Mucosa of gallbladder (tissue), 1 donor: ENCODE data around the gene AOX1. TPM values are rescaled to one million over a fixed set of nuclear protein-coding genes. Genes with fewer than 3 reads are reported as not detected.
A peak's percentile ranks its signal among the peaks of the same experiment; 100 is the strongest.
"Not testable (repeated sequence)": the region's sequence is repeated elsewhere in the genome, so short reads cannot be mapped to it uniquely, and the experiment has no call there.

Source experiments
- DNase-seq: peaks from one replicate; pipeline ENCODE4 v3.0.0-alpha.2; 2020; ENCODE audit warnings: low spot score
- total RNA-seq: library from RNA; stranded (reverse); gene quantifications from one replicate; pipeline ENCODE4 v1.2.1, GENCODE V29; 2021
- donor health status: DM: no; HTN: no; CAD: no.

The AOX1 gene
- total RNA-seq, 1 donor from 2014 or later: 119 TPM

DNA sequence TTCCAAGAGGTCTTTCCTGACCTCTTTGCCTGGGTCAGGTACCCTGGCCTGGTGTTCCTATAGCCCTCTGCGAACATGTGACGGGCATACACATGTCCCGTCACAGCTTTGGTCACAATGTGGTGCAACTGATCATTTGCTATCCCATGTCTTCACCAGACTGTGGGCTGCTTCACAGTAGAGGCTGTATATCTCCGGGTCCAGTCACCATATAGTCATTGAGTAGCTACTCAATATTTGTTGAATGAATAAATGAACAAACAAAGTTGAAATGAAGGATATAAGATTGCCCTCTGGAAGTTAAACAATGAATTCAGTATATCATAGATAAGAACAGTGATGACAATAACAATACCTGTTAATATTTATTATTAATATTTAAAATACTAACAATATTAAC lies 16.8 kb downstream of the AOX1 start:
- DNase-seq: no peak

DNA sequence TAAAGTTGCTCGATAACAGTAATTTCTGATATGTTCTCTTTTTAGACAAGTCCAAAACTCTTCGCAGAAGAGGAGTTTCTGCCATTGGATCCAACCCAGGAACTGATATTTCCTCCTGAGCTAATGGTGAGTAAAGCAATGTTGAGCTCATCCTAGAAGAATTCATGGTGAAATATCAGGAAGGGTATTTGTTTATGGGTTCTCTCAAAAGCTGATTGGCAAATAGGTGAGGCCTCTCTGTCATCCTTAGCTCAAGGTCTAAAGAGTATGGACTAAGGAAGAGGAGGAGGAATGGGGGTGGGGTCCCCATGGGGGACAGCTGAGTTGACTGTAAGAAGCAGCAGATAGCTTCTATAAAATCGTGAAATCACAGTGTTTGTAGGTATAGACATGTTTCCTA lies 18.2 kb downstream of the AOX1 start:
- no peak for DNase-seq

DNA sequence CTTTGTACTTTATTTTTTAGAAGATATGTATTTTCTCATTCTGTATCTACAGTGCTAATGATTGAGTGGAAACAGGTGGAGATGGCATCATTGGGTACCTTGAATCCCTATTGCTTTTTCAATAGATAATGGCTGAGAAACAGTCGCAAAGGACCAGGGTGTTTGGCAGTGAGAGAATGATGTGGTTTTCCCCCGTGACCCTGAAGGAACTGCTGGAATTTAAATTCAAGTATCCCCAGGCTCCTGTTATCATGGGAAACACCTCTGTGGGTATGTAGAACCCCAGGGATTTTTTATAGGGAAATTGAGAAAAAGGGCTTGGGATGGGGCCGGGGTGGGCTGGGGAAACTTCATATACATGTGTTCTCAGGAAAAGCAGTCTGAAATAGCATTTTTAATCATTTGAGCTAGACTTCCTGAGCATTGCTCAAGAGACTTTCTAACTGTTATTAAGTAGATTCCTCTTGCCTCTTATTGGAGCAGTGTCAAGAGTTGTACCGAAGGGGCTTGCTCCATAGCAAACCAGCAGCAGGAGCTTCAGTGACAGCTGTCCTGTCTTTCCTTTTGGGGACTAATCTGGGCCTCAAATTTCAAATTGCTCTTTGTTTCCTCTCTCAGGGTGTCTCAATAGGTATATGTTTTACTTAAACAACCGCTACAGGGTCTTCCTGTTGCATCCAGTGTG lies 18.9 kb downstream of the AOX1 start:
- DNase-seq: no peak

DNA sequence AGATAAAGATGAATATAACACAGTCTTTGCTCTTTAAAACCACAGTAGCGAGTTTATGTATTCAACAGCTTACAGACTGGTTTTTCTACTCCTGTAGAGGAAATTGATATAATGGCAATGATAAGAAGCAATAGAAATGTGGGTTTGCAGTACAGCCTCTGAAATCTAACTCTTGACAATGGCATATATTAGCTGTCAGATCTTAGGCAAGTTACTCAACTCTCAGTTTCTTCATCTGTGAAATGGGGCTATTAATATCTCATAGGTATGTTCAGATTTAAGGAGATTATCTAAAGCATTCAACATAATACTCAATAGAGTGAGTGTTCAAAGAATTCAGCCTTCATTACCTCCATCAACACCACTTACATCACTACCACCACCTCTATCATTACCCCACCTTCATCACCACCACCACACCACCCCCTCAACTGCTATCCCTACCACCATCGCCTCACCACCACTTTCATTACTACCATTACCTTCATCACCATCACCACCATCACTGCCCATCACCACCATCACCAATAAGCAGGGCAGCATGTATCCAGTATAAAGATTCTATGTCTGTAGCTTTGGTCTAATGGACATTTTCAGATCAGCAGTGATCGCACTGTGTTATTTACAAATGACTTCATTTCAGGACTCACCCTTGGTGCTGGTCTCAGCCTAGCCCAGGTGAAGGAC lies 22.7 kb downstream of the AOX1 start:
- no peak for DNase-seq

DNA sequence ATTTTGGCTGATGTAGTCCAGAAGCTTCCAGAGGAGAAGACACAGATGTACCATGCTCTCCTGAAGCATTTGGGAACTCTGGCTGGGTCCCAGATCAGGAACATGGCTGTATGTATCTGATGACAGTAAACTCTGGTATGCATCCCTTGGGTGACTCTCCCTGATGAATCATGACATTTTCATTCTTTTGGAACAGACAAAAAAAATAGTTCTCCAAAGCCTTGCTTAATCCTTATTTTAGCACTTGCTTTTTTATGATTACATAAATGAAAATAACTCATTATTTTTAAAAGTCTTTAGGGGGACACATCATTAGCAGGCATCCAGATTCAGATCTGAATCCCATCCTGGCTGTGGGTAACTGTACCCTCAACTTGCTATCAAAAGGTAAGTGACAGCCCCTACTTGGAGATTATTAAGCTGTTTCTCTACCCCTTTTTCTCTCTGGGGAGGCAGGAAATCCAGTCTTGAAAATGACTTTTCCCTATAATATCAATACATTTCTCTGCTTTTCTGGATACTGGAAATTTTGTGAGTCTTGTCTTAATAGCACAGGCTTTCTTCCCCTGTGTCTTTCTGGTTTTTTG lies 23.3 kb downstream of the AOX1 start:
- no peak for DNase-seq

DNA sequence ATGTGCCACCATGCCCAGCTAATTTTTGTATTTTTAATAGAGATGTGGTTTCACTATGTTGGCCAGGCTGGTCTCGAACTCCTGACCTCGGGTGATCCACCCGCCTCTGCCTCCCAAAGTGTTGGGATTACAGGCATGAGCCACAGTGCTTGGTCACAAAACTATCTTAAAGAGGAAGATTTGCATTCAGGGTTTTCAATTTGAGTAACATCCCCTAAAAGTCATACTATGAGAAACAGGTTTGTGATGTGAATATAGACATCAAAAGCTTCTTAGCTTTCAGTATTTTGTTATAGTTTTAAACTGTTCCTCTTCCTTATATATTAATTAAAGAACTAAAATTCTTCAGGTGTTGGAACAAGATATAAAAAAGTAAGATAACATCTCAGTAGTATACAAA lies 24.4 kb downstream of the AOX1 start:
- not testable (repeated sequence) for DNase-seq

DNA sequence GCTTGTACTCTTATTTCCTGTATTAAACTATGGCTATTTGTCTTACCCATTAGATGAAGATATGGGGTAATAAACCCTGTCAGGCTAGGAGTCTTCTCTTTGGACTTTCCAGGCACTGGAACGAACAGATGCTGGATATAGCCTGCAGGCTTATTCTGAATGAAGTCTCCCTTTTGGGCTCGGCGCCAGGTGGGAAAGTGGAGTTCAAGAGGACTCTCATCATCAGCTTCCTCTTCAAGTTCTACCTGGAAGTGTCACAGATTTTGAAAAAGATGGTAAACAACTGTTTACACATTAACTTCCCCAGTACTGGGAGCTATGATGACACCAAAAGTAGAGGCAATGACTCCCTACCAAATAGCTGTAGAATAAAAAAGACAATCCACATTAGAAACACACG lies 27.9 kb downstream of the AOX1 start:
- no peak for DNase-seq

DNA sequence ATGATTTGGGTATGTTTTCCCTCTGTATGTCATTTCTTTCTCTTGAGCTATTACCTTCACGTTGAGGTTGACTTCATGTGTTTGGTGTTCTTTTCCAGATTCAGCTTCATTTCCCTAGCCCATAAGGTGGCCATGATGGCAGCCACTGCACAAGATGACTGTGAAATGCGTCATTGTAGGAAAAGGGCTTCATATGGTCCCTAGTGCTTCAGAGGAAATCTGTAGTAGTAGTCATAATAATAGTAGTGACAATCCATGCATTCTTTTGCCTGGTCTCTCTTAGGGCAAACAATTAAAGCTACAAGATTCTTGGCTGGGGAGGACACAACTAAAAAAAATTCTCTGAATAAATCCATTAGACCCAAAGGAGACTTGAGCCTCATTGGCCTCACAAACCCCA lies 28.4 kb downstream of the AOX1 start:
- DNase-seq: no peak

DNA sequence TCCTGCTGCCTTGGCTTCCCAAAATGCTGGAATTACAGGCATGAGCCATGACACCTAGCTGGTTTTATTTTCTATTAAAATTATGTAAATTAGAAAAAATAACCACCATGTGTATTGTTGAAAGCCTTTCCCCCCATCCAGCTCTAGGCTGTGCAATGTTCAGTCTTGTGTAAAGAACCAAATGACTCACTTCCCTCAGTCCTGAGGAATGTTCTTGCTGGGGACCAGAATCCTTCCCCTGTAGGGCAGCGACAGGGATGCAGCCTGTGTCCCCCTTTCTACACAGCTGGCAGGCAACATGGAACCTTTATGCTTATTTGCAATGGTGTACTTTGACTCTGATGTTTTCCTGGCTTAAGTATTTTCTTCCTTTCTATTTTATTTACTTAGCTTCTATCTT lies 29.4 kb downstream of the AOX1 start:
- no peak for DNase-seq

DNA sequence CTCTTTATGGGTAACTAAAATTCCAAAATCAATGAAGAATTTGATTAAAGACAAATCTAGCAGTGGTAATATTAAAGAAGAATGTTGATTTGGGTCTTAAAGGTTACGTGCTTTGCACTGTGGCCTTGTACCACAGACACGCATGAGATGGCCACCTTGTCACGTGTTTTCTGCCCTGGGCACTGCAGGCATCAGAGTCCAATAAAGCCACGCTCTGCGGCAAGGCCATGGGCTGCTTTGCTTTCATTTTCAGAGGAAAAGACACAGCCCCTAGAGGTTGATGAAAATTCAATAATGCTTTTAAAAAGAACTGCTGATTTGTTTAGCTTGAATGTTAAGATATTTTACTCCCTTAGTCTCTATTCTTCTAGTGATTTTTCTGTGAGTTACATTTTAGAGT lies 30.4 kb downstream of the AOX1 start:
- DNase-seq: peak; percentile 43

DNA sequence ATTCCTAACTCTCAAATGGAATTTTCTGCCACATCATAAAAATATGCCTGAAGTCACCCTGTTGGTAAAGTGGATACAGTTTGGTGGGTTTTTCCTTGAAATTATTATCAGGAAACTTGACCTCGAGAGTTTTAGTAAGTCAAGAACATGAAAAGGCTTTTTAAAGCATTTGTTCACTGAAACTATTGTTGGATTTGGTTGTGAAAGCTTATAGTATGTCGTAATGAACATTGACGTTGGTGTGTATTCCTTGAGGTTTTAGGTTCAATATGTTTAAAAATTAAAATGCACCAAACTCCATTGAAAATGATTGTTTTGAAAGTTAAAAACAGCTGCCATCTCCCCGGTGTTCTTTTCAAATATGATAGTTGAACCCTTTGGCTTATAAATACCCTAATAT lies 30.8 kb downstream of the AOX1 start:
- no peak for DNase-seq

DNA sequence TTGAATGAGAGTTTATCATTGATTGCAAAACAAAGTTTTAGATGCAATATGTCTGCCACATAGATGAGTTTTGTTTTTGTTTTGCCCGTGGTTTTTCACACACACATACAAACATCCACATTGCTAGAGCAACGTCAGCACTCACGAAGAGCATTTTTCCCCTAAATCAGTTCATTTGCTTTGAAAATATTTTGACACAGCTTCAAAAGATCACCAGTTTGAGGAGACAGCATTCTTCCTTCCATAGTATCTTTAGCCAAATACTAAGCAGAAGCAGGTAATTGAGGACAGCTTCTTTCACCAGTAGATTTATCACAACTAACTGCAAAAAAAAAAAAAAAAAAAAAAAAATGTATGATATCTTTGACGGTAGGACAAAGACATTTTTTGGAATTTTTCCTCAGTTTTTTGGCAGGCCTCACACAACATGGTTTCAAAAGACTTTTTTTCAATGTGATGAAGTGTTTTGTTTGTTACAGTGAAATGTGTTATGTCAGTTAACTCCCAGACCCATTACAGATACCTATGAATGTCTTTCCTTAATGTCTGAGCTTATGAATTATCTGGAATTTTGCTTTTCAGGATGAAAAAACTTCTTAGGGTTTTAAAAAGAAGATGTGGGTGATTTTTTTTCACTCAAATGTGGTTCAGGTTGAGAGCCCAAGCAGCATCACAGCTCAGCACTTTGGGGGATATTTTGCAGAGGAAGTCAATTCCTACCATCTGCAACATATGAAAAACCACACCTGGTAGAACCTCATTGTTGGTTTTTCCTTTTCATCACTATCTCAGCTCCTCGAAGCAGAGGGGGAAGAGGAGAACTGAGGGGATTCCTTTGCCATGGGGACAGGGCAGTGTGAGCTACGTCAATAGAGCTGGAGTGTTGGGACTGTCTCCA lies 31.6 kb downstream of the AOX1 start:
- DNase-seq: no peak

DNA sequence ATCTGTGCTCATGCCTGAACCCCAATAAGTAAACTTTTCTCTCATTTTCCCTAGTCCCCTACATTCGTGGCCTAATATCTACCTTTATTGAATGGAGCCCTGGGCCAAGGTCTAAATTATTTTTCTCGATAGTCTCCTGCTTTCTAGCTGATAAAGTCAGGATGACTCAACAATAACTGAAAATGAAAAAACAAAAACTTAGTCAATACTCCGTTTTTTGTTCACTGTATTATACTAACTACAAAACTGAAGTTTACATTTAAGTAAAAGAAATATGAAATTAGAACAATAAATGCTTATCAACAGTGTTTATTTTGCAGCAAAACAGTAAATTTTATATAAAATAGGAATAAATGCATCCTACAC lies 32.2 kb downstream of the AOX1 start:
- no peak for DNase-seq

DNA sequence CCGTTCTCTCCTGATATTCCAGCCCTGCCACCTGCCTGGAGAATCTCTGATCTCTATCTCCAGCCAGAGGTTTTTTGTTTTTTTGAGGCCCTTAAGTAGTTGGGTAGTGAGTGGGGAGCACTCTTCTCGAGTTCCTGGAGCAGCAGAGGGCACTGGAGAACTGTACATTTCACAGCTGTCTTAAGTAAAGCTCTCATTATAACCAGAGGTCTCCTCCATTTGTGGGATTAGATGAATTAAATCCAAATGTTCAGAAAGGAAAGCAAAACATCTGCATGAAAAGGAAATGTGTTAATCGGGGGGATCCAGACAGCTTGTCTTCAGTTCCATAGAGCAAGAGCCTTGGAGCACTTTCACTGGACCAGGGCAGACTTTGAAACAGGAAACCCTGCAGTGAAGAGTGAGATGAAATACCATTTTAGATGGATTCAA lies 32.8 kb downstream of the AOX1 start:
- no peak for DNase-seq

DNA sequence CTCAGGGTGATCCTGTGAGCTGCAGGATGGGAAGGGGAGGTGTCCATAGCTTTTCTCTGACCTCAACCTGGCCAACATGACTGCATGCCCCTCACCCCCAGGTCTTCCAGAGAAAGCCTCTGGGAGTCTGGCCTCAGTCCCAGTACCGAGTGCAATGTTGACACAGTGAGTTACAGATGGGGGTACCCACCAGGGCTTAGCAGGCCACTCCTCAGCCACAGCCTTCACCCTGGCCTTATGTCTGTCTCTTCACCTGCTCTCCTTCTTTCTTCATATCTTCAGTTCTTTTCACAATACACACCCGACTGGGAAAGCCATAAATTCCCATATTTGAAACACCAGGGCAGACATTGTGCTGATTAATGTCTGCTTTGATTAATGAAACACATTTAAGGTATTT lies 33.5 kb downstream of the AOX1 start:
- DNase-seq: peak; percentile 23

DNA sequence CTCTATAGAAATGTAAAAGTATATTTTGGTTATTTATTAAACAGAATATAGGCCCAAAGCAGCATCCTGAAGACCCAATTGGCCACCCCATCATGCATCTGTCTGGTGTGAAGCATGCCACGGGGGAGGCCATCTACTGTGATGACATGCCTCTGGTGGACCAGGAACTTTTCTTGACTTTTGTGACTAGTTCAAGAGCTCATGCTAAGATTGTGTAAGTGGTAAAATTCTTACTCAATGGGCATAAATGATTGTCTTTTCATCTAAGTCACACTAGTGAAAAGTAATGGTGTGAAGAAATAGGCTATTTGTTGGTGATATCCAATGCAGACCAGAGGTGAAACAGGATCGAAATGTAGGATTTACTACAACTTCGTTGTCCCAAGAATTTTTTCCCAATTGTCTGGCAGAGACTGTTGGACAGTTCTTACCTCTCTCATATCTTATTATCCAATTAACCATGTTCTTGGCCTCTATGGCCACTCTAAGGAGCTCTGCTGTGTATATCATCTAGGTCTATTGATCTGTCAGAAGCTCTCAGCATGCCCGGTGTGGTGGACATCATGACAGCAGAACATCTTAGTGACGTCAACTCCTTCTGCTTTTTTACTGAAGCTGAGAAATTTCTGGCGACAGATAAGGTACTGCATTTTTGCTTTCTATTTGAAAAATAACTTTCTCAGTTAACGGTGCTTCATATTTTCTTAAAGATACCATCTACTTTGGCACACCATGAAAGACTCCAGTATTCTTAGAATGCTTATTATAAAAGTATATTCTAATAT lies 35.0 kb downstream of the AOX1 start:
- no peak for DNase-seq

DNA sequence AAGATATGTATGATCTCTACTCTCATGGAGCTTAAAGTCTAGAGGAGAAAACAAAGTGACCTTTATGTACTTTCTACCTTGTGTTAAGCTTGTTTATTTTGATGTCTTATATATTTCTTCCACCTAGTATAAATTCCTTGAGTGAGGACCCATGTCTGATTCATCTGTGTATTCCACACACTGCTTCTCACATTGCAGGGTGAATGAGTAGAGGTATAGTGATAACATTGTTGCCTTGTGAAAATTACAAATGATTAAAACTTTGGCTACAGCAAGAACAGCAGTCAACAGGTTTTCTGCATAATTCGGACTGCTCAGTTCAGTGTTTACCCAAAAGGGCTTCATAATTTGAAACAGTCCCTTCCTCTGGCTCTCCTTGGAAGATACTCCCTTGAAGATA lies 36.3 kb downstream of the AOX1 start:
- DNase-seq: no peak

DNA sequence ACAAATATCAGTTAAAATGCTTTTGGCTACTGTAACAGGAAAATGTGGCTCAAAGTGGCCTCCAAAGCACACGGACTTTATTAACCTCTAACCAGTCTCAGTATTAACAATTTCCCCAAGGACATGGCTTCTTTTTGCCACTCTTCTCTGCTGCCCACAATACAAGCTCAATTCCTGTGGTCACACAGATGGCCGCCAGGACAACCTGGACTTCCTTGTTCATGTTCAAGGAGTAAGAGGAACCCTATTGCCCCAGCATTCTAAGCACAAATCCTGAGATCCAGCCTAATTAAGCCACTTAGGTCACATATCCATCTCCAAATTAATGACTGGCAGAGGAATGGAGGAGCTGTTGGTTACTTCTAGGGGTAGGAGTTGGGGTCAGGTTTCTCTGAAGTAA lies 38.2 kb downstream of the AOX1 start:
- DNase-seq: no peak

DNA sequence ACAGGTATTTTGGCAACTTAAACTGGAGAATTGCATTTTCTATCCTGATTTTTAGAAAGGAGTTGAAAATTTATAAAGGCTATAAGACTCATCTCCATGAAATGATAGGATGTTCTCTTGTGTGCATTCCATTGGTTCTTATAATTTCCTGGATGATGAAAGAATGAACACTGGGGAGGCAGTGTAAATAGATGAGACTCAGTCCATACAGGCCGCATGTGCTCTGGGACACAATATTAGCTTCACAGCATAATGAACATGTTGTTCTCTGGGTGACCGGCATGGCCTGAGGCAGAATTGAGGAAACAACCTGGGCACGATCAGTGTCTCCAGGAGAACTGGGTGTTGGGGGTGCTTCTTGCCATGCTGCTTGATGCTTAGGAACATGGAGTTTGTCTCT lies 38.8 kb downstream of the AOX1 start:
- no peak for DNase-seq

DNA sequence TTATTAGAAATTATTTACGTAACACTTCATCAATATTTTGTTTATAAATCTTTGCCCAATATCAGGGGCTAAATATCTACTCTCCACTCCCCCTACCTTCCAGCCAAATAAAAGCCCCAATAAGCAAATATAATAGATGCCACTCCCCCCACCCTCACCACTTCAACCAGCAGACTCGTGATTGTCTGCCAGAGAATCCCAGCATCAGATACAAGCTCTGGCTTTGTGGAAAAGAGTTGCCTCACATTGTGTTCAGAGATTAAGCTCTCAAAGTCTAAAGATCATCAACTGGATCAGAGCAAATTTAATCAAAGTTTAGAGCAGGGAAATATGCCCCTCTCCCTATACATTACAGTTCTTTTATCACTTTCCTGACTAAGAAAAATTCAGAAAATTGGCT lies 39.5 kb downstream of the AOX1 start:
- no peak for DNase-seq

DNA sequence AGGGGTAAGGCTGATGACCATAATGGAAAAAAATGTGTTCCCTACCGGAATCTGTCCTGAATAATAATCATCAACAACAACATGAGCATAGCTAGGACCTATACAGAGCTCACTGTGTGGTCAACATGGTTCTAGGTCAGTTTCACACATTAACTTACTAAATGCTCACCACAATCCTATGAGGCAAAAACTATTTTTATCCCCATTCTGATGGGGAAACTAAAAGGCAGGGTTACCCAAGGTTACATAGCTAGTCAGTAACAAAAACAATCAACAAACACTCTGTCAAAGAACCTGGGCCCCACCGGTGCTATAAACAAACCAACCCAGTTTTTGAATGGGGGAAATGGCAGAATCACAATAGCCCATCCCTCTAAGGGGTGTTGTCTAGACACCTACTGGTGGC lies 40.1 kb downstream of the AOX1 start:
- DNase-seq: no peak
